GM18526 (cell line): ENCODE data around the gene PAF1.
A peak's percentile ranks its signal among the peaks of the same experiment; 100 is the strongest.

Experiments used
- POLR2A ChIP-seq: IDR thresholded peaks from 3 replicates; pipeline ENCODE4 v1.6.1; 2011; ENCODE audit not compliant: insufficient read length; ENCODE audit errors: extremely low read depth

The PAF1 gene

GRCh38 chr19:39390751-39391437 lies at the start of gene PAF1, which contains the start of gene MED29:
PAF1 (minus strand) TSS chr19:39391106; CDS start chr19:39390864, 242 bp downstream.
MED29 (plus strand) TSS chr19:39391378; CDS start chr19:39391423, 45 bp downstream.
- TF ChIP-seq POLR2A, result peak; percentile 97

- no peak for TF ChIP-seq POLR2A
Measured at GRCh38 chr19:39438270-39438934, 47.5 kb upstream of the PAF1 start.

- TF ChIP-seq POLR2A, result no peak
Measured at GRCh38 chr19:39436350-39436716, 45.4 kb upstream of the PAF1 start.

- peak; percentile 98 for TF ChIP-seq POLR2A
Measured at GRCh38 chr19:39435499-39436349, 44.8 kb upstream of the PAF1 start, which contains the start of gene RPS16. RPS16 (minus strand) TSS chr19:39435949; CDS start chr19:39435895, 54 bp downstream.

GRCh38 chr19:39434123-39435076 lies 43.5 kb upstream of the PAF1 start:
- no peak for TF ChIP-seq POLR2A

GRCh38 chr19:39433480-39434079 lies 42.7 kb upstream of the PAF1 start:
- no peak for TF ChIP-seq POLR2A

- no peak for TF ChIP-seq POLR2A
Measured at GRCh38 chr19:39432677-39433025, 41.7 kb upstream of the PAF1 start.

GRCh38 chr19:39430675-39431593 lies 40.0 kb upstream of the PAF1 start:
- peak; percentile 16 for TF ChIP-seq POLR2A

GRCh38 chr19:39428283-39429112 lies 37.6 kb upstream of the PAF1 start:
- no peak for TF ChIP-seq POLR2A

- TF ChIP-seq POLR2A, result no peak
Measured at GRCh38 chr19:39427707-39428106, 36.8 kb upstream of the PAF1 start.

GRCh38 chr19:39426170-39426569 lies 35.3 kb upstream of the PAF1 start:
- TF ChIP-seq POLR2A, result no peak

GRCh38 chr19:39425744-39426143 lies 34.8 kb upstream of the PAF1 start:
- TF ChIP-seq POLR2A, result no peak
